Endothelial cell of umbilical vein (primary cell): Measurements from ENCODE around the gene NKAP. TPM values are rescaled to one million over a fixed set of nuclear protein-coding genes. Genes with fewer than 3 reads are reported as not detected.
A peak's percentile ranks its signal among the peaks of the same experiment; 100 is the strongest.

Source experiments
- BruUV-seq: library from RNA; stranded (reverse); fragments of 400-500 nt; replicated peaks from 2 replicates; lab custom pipeline; 2021; lab: Mats Ljungman, UMichigan
- CTCF ChIA-PET: fragments of 300-600, 350-600 bp; sonication (Branson Sonifier 250); formaldehyde crosslinking; loops from one replicate; lab custom pipeline; 2021; ENCODE audit warnings: antibody characterized with exemption, inconsistent platforms; lab: Charles Lee
- POLR2A ChIA-PET: fragments of 300-600, 350-600 bp; sonication (Branson Sonifier 250); formaldehyde crosslinking; loops from one replicate; lab custom pipeline; 2021; ENCODE audit warnings: antibody characterized with exemption, inconsistent platforms; lab: Charles Lee
- DNase-seq: peaks from one replicate; pipeline ENCODE4 v3.0.0-alpha.2; 2011; ENCODE audit warnings: low read depth, low spot score
- FAIRE-seq: peaks from 2 replicates; lab custom pipeline; 2011; peaks lifted over from hg19 to GRCh38; lab: Jason Lieb, UNC
- H2AFZ ChIP-seq: 2 replicates; pipeline ENCODE4 v1.6.0; 2012; ENCODE audit warnings: low read depth, low read length, control low read depth, inconsistent platforms
- H3K27ac ChIP-seq: 2 replicates; pipeline ENCODE4 v1.5.1; 2011; ENCODE audit warnings: low read depth, mild to moderate bottlenecking, control low read depth, low read length, moderate library complexity; ENCODE audit not compliant: insufficient read depth
- H3K27me3 ChIP-seq, 2 experiments: 2 replicates each; pipeline versions ENCODE4 v1.6.0 to v1.6.1; 2011; ENCODE audit warnings: low read length in 2 of 2, mixed read lengths in 1 of 2; ENCODE audit not compliant: control insufficient read depth in 2 of 2, insufficient read depth in 2 of 2
- H3K36me3 ChIP-seq, 2 experiments: 2 replicates in 1 of 2; 3 replicates in 1 of 2; pipeline ENCODE4 v1.5.1; 2011; ENCODE audit warnings: low read length in 2 of 2, mild to moderate bottlenecking in 1 of 2, moderate library complexity in 1 of 2; ENCODE audit not compliant: control insufficient read depth in 2 of 2, insufficient read depth in 2 of 2; ENCODE audit errors: extremely low read depth in 1 of 2
- H3K4me1 ChIP-seq: 3 replicates; pipeline ENCODE4 v1.5.1; 2011; ENCODE audit warnings: mild to moderate bottlenecking, low read length; ENCODE audit not compliant: control insufficient read depth, insufficient read depth; ENCODE audit errors: extremely low read depth
- H3K4me2 ChIP-seq: 2 replicates; pipeline ENCODE4 v1.6.1; 2011; ENCODE audit warnings: low read length, control low read depth, mixed read lengths; ENCODE audit not compliant: insufficient read depth
- H3K4me3 ChIP-seq, 3 experiments: fragments of 200-600 bp in 1 of 3; sonication (generic), shearing (Covaris generic) in 1 of 3; replicated peaks in 1 of 3; 2 replicates each; pipeline ENCODE4 v1.5.1; 2011 to 2016; ENCODE audit warnings: control low read depth in 3 of 3, low read length in 3 of 3, mild to moderate bottlenecking in 2 of 3, inconsistent platforms in 1 of 3, low read depth in 1 of 3, moderate library complexity in 1 of 3; ENCODE audit not compliant: insufficient read depth in 1 of 3
- H3K79me2 ChIP-seq: 2 replicates; pipeline ENCODE4 v1.6.0; 2012; ENCODE audit warnings: low read length, inconsistent platforms; ENCODE audit not compliant: control insufficient read depth, insufficient read depth
- H3K9ac ChIP-seq: replicated peaks from 2 replicates; pipeline ENCODE3; 2011; ENCODE audit warnings: low read length, control low read depth; ENCODE audit not compliant: insufficient read depth; ENCODE audit errors: extremely low read depth
- H3K9me1 ChIP-seq: replicated peaks from 3 replicates; pipeline ENCODE4 v1.6.0; 2011; ENCODE audit warnings: mild to moderate bottlenecking, low read length; ENCODE audit not compliant: control insufficient read depth, insufficient read depth; ENCODE audit errors: extremely low read depth
- H3K9me3 ChIP-seq: replicated peaks from 2 replicates; pipeline ENCODE4 v1.5.1; 2012; ENCODE audit warnings: low read length, inconsistent platforms; ENCODE audit not compliant: control insufficient read depth, insufficient read depth
- H4K20me1 ChIP-seq: replicated peaks from 2 replicates; pipeline ENCODE3; 2011; ENCODE audit warnings: mild to moderate bottlenecking, low read length; ENCODE audit not compliant: control insufficient read depth, insufficient read depth; ENCODE audit errors: extremely low read depth
- CTCF ChIP-seq, 2 donors: IDR thresholded peaks; 1 replicate in 1 of 2; 2 replicates in 1 of 2; pipeline ENCODE4 v1.5.1; 2011; ENCODE audit warnings: low read length in 2 of 2, mild to moderate bottlenecking in 2 of 2, moderate library complexity in 2 of 2, control low read depth in 1 of 2, inconsistent platforms in 1 of 2, low read depth in 1 of 2; ENCODE audit not compliant: insufficient read depth in 1 of 2; ENCODE audit errors: extremely low read depth in 1 of 2
- EZH2 ChIP-seq: IDR thresholded peaks from 2 replicates; pipeline ENCODE4 v1.6.1; 2012; ENCODE audit warnings: borderline replicate concordance, low read depth, mild to moderate bottlenecking, moderate library complexity, low read length, inconsistent platforms; ENCODE audit not compliant: severe bottlenecking
- POLR2A ChIP-seq: IDR thresholded peaks from 2 replicates; pipeline ENCODE4 v1.6.1; 2012; ENCODE audit warnings: low read depth, mild to moderate bottlenecking, control low read depth, low read length
- dilution Hi-C: fragments of 300-500 bp; cut with MboI; formaldehyde crosslinking; loops from one replicate; pipeline ENCODE4 v1.15.0; 2019; ENCODE audit warnings: low sequenced_read_pairs; ENCODE audit not compliant: extremely low pct_ligation_motif_present
- intact Hi-C: fragments of 100-400 bp; cut with micrococcal nuclease; formaldehyde crosslinking; loops from one replicate; pipeline ENCODE4 v1.10.0; 2022
- polyA plus RNA-seq, 4 experiments: library from polyadenylated mRNA; depleted of rRNA in 3 of 4; stranded (reverse) in 3 of 4; unstranded in 1 of 4; fragments of >200 nt; gene quantifications; 2 replicates each; pipeline versions ENCODE4 v1.2.1 to v1.2.3, GENCODE V29; 2011 to 2012; ENCODE audit warnings: missing spikeins in 1 of 4
- total RNA-seq: library from RNA; stranded (reverse); gene quantifications from 2 replicates; pipeline ENCODE4 v1.2.3, GENCODE V29; 2021

NKAP gene
- total and polyA plus RNA-seq, 2 donors (not counting 3 experiments of a cell fraction or from before 2014, with no cell fraction given), result 2.2 to 8.0 TPM

- no TSS peak for BruUV-seq
- CTCF ChIA-PET, result no interaction called here
- H3K4me3 ChIP-seq, result no peak overlapping the region
- H3K27me3 ChIP-seq, result no peaks in the 10 kb centered on the region
- no peaks in the 10 kb centered on the region for H3K36me3 ChIP-seq
- H3K9me3 ChIP-seq, result no peaks in the 10 kb centered on the region
- dilution Hi-C loops (no loop called here), intact Hi-C loops (no loop called here)
- no peak for DNase-seq
- TF ChIP-seq EZH2 (no peak), CTCF (IDR thresholded peaks at IDR 0.05; ENCODE audit: extremely low read depth in 1 of 2, insufficient read depth in 1 of 2, low read depth in 1 of 2, low read length in 2 of 2) (no peak), POLR2A (no peak)
- no peaks in the 10 kb centered on the region for H3K4me1 ChIP-seq
- no peak overlapping the region for H3K4me2 ChIP-seq
- H3K9ac ChIP-seq, result no peak overlapping the region
- no peaks in the 10 kb centered on the region for H3K9me1 ChIP-seq
- no peak overlapping the region for H2AFZ ChIP-seq
- peak; percentile 38 for FAIRE-seq
- POLR2A ChIA-PET, result no interaction called here
- H3K79me2 ChIP-seq, result no peaks in the 10 kb centered on the region
- no peaks in the 10 kb centered on the region for H4K20me1 ChIP-seq
- no peak overlapping the region for H3K27ac ChIP-seq
Measured at GRCh38 chrX:119885554-119886428, 57.8 kb downstream of the NKAP start.
